AG09309 (cell line): ENCODE results near the gene DAPK1.

Experiments
- DNase-seq: peaks from one replicate; pipeline ENCODE4 v3.0.0-alpha.2; 2010; ENCODE audit warnings: low read depth
- H3K4me3 ChIP-seq: 2 replicates; pipeline ENCODE4 v1.5.1; 2011; ENCODE audit warnings: mild to moderate bottlenecking, low read depth, low read length, moderate library complexity; ENCODE audit not compliant: control insufficient read depth
- CTCF ChIP-seq: IDR thresholded peaks from 2 replicates; pipeline ENCODE4 v1.5.1; 2011; ENCODE audit warnings: mild to moderate bottlenecking, low read depth, low read length, inconsistent platforms; ENCODE audit not compliant: insufficient read depth, control insufficient read depth; ENCODE audit errors: missing control alignments

The DAPK1 gene

GRCh38 chr9:87602933-87603643 lies 105.4 kb downstream of the DAPK1 start:
- H3K4me3 ChIP-seq = no peak overlapping the region
- DNase-seq = no peak
- TF ChIP-seq CTCF = no peak

DNA sequence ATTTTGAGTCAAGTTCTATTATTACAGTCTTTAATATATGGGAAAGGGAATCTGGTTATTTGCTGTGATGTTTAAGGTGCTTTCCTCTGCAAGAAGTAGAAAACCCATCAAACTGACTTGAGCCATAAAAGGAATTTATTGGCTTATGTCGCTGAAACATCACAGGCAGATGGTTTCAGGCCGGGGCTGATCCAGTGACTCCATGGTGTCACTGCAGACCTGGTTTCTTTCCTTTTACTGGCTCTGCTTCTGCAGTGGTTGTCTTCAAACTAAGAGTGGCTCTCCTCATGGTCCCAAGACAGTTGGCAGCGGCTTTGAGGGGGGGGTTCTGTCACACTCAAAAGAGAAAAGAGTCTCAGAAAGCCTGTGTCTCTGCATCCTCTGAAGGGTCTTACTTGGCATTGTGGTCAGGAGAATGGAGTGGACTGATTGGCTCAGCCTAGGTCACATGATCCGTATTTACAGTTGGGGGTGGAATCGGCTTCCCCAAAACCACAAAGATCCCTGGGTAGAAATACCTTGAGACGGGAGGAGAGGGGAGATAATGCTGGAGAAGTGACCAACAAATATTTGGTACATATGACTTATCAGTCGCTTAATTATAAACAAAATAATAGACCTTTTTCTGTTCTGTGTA lies 106.3 kb downstream of the DAPK1 start:
- no peak for DNase-seq
- H3K4me3 ChIP-seq = no peak overlapping the region
- no peak for TF ChIP-seq CTCF

GRCh38 chr9:87604886-87605588 lies 107.4 kb downstream of the DAPK1 start:
- DNase-seq = no peak
- no peak overlapping the region for H3K4me3 ChIP-seq
- TF ChIP-seq CTCF = no peak

DNA sequence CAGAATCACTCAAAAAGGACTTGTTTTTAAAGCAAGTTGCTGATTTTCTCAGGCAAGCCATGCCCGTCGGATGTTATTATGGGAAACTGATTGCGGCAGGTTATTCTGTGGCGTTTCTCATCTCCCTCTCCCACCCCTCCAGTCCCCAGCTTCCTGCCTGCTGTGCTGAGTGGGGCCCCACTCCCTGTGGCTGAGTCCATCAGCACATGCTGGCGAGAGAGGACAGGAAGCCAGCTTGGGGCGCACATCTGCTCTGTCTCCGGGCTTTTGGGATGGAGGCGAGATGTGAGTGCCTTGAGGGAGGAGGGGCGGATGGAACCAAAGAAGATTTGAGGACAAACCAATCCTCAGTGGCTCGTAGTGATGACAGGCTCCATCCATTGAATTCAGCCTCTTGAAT lies 108.0 kb downstream of the DAPK1 start:
- no peak for DNase-seq
- TF ChIP-seq CTCF = no peak
- no peak overlapping the region for H3K4me3 ChIP-seq

GRCh38 chr9:87606841-87607521 lies 109.3 kb downstream of the DAPK1 start:
- peak; percentile 64 for DNase-seq
- no peak overlapping the region for H3K4me3 ChIP-seq
- TF ChIP-seq CTCF = no peak

- no peak for TF ChIP-seq CTCF
- DNase-seq = no peak
- H3K4me3 ChIP-seq = no peak overlapping the region
These were observed 110.2 kb downstream of the DAPK1 start for GRCh38 chr9:87607859-87608258.
